Lower leg skin (tissue), 4 donors: ENCODE data around the gene STOML1. TPM values are rescaled to one million over a fixed set of nuclear protein-coding genes. Genes with fewer than 3 reads are reported as not detected.
A peak's percentile ranks its signal among the peaks of the same experiment; 100 is the strongest.

Experiments
- DNase-seq, 2 donors: peaks; one replicate each; pipeline ENCODE4 v3.0.0-alpha.2; 2019; ENCODE audit warnings: low spot score in 2 of 2
- H3K4me3 ChIP-seq: fragments of 200-600 bp; sonication (generic); 2 replicates; pipeline ENCODE4 v1.5.1; 2017; ENCODE audit warnings: mild to moderate bottlenecking, low read depth; ENCODE audit not compliant: poor library complexity, severe bottlenecking
- POLR2A ChIP-seq, 2 donors: fragments of 450-650 bp; IDR thresholded peaks; one replicate each; pipeline ENCODE4 v1.6.1; 2016 to 2017; ENCODE audit warnings: antibody characterized with exemption in 2 of 2, mild to moderate bottlenecking in 1 of 2, moderate library complexity in 1 of 2
- WGBS, 2 donors: methylation state at CpG; one replicate each; pipeline ENCODE4 v1.1.5; 2018; 5-methylcytosine and 5-hydroxymethylcytosine counted together
- intact Hi-C: fragments of 100-400 bp; cut with DNase I; formaldehyde crosslinking; loops from one replicate; pipeline ENCODE4 v1.15.0; 2023; ENCODE audit warnings: low total_unique reads
- total RNA-seq, 4 donors: library from RNA; depleted of rRNA; stranded (reverse); fragments of >200 nt; gene quantifications; one replicate each; pipeline ENCODE4 v1.1.0, GENCODE V29; 2016
- TF ChIP-seq, protein P1 (sequence below), 3 donors: fragments of 450-650 bp; IDR thresholded peaks; one replicate each; pipeline ENCODE4 v1.5.1; 2016; ENCODE audit warnings: antibody characterized with exemption in 3 of 3, mild to moderate bottlenecking in 3 of 3, moderate library complexity in 2 of 3

The STOML1 gene
- total RNA-seq, 4 donors from 2014 or later, result 14.4 to 24.6 (median 23.9) TPM

- intact Hi-C loops, result no loop called here
- H3K4me3 ChIP-seq, result no peak overlapping the region
- peak in 1 of 2 donors; percentile 74 for DNase-seq
- TF ChIP-seq POLR2A (IDR thresholded peaks at IDR 0.05), result no peak
- TF ChIP-seq, protein P1, sequence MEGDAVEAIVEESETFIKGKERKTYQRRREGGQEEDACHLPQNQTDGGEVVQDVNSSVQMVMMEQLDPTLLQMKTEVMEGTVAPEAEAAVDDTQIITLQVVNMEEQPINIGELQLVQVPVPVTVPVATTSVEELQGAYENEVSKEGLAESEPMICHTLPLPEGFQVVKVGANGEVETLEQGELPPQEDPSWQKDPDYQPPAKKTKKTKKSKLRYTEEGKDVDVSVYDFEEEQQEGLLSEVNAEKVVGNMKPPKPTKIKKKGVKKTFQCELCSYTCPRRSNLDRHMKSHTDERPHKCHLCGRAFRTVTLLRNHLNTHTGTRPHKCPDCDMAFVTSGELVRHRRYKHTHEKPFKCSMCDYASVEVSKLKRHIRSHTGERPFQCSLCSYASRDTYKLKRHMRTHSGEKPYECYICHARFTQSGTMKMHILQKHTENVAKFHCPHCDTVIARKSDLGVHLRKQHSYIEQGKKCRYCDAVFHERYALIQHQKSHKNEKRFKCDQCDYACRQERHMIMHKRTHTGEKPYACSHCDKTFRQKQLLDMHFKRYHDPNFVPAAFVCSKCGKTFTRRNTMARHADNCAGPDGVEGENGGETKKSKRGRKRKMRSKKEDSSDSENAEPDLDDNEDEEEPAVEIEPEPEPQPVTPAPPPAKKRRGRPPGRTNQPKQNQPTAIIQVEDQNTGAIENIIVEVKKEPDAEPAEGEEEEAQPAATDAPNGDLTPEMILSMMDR (IDR thresholded peaks at IDR 0.05), result no peak
- 68 to 74% methylated on average over 2 of the region's 2 CpGs for WGBS, 2 donors
Observed at GRCh38 chr15:74010929-74011540, 18.9 kb upstream of the STOML1 start.

- intact Hi-C loops, result no loop called here
- no peak overlapping the region for H3K4me3 ChIP-seq
Observed at GRCh38 chr15:74008901-74009300, 16.8 kb upstream of the STOML1 start.

DNA sequence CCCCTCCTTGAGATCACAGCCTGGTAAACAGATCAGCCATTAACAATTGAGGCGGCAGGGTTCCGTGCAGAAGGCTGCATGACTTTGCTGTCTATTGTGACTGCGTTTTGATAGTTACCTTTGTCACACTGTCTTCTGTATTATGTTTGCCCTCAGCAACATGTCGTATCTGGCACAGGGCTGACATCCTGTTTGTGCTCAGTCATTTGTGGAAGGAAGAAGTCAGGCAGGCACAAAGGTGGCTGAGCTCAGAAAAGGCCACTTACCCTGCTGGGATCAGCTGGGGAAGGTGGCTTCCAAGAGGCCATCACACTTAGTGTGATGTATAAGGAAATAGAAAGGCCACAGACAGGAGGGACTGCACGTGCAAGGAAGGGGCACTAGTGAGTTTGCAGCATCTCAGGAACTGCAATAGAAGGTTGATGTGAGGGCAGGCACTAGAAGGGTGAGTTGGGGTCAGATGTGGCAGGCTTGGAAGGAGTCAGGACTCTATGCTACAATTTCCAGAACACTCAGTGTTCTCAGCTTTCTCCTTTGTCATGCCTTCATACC is 15.8 kb upstream of the STOML1 start:
- WGBS, 2 donors, result 72 to 77% methylated on average over 5 of the region's 5 CpGs
- H3K4me3 ChIP-seq, result no peak overlapping the region
- no peak for TF ChIP-seq POLR2A (IDR thresholded peaks at IDR 0.05)
- TF ChIP-seq, protein P1 (IDR thresholded peaks at IDR 0.05), result no peak
- DNase-seq, result peak in 1 of 2 donors; percentile 68
- intact Hi-C loops, result no loop called here

More at GRCh38 chr15:74008901-74009300, 16.8 kb upstream of the STOML1 start:
- no peak for TF ChIP-seq POLR2A (IDR thresholded peaks at IDR 0.05)
- TF ChIP-seq, protein P1 (IDR thresholded peaks at IDR 0.05), result no peak
- 82 to 87% methylated on average over 3 of the region's 3 CpGs for WGBS, 2 donors
- peak in 1 of 2 donors; percentile 56 for DNase-seq

GRCh38 chr15:74006774-74007639 is 14.9 kb upstream of the STOML1 start:
- WGBS, 2 donors, result 76 to 79% methylated on average over 11 of the region's 11 CpGs
- no peak for TF ChIP-seq POLR2A (IDR thresholded peaks at IDR 0.05)
- TF ChIP-seq, protein P1 (IDR thresholded peaks at IDR 0.05), result no peak
- no peak overlapping the region for H3K4me3 ChIP-seq
- DNase-seq, result peak in 1 of 2 donors; percentile 64
- intact Hi-C loops, result no loop called here

- DNase-seq, result peak in 1 of 2 donors; percentile 86
- H3K4me3 ChIP-seq, result no peak overlapping the region
- TF ChIP-seq, protein P1 (IDR thresholded peaks at IDR 0.05), result no peak
- TF ChIP-seq POLR2A (IDR thresholded peaks at IDR 0.05), result no peak
- intact Hi-C loops, result no loop called here
- 48 to 59% methylated on average over 23 to 27 of the region's 27 CpGs for WGBS, 2 donors
Observed at GRCh38 chr15:73997986-73998385, 5.9 kb upstream of the STOML1 start.
